HEK293 (cell line): Measurements from ENCODE around the gene L2HGDH.

Experiments
- CTCF ChIP-seq: fragments of 450-650 bp; formaldehyde crosslinking; IDR thresholded peaks from 2 replicates; pipeline ENCODE4 v1.5.1; 2016; ENCODE audit warnings: missing biosample characterization, missing genetic modification characterization
- SP7 ChIP-seq: fragments of 450-650 bp; formaldehyde crosslinking; IDR thresholded peaks from 2 replicates; pipeline ENCODE4 v1.5.1; 2016; ENCODE audit warnings: missing biosample characterization, missing genetic modification characterization
- TSHZ1 ChIP-seq: fragments of 450-650 bp; formaldehyde crosslinking; IDR thresholded peaks from 2 replicates; pipeline ENCODE4 v1.5.1; 2016; ENCODE audit warnings: missing biosample characterization, missing genetic modification characterization, borderline replicate concordance
- ZNF19 ChIP-seq: fragments of 450-650 bp; formaldehyde crosslinking; IDR thresholded peaks from 2 replicates; pipeline ENCODE4; 2016; ENCODE audit warnings: missing biosample characterization, missing genetic modification characterization, low read depth
- ZNF274 ChIP-seq, 2 experiments: fragments of 200-500 bp in 1 of 2; fragments of 450-650 bp in 1 of 2; sonication (Bioruptor generic) in 1 of 2; formaldehyde crosslinking in 1 of 2; IDR thresholded peaks; 2 replicates each; pipeline versions ENCODE4 v1.5.1 to v1.6.1; 2014 to 2016; ENCODE audit warnings: borderline replicate concordance in 1 of 2, inconsistent platforms in 1 of 2, low read length in 1 of 2, missing biosample characterization in 1 of 2, missing genetic modification characterization in 1 of 2
- ZNF704 ChIP-seq: fragments of 450-650 bp; formaldehyde crosslinking; IDR thresholded peaks from 2 replicates; pipeline ENCODE4 v1.5.1; 2016; ENCODE audit warnings: missing biosample characterization, missing genetic modification characterization
- TF ChIP-seq, protein P1 (sequence below): IDR thresholded peaks from 2 replicates; pipeline ENCODE4 v1.6.1; 2011; ENCODE audit warnings: mild to moderate bottlenecking, low read depth, low read length, borderline replicate concordance

- TF ChIP-seq TSHZ1 = no peak
- no peak for TF ChIP-seq ZNF19 (tag by site-specific recombination)
- TF ChIP-seq ZNF274 (IDR thresholded peaks at IDR 0.05; ENCODE audit: low read length) = no peak
- no peak for TF ChIP-seq ZNF274 (tag by site-specific recombination; IDR thresholded peaks at IDR 0.05; ENCODE audit: borderline replicate concordance)
- TF ChIP-seq ZNF704 (tag by site-specific recombination) = no peak
- TF ChIP-seq, protein P1, sequence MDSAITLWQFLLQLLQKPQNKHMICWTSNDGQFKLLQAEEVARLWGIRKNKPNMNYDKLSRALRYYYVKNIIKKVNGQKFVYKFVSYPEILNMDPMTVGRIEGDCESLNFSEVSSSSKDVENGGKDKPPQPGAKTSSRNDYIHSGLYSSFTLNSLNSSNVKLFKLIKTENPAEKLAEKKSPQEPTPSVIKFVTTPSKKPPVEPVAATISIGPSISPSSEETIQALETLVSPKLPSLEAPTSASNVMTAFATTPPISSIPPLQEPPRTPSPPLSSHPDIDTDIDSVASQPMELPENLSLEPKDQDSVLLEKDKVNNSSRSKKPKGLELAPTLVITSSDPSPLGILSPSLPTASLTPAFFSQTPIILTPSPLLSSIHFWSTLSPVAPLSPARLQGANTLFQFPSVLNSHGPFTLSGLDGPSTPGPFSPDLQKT = no peak
- TF ChIP-seq SP7 (tag by site-specific recombination) = 0 out of 2 replicates have a peak, but pooled peaks have one; percentile 13
- TF ChIP-seq CTCF = no peak
Observed at GRCh38 chr14:50230701-50231474, 81.1 kb downstream of the L2HGDH start.
